SU-DHL-6 (cell line): Measurements from ENCODE around the gene DRAXIN.
A peak's percentile ranks its signal among the peaks of the same experiment; 100 is the strongest.

Experiments
- H2AFZ ChIP-seq: fragments of 200-600 bp; sonication (generic); 2 replicates; pipeline ENCODE4 v1.6.1; 2014; ENCODE audit warnings: low read depth, mild to moderate bottlenecking, moderate library complexity, mixed read lengths, antibody characterized with exemption, low read length; ENCODE audit not compliant: severe bottlenecking
- H3F3A ChIP-seq: fragments of 200-600 bp; shearing (Covaris generic); 2 replicates; pipeline ENCODE4 v1.6.0; 2016; ENCODE audit warnings: antibody characterized with exemption, mild to moderate bottlenecking; ENCODE audit not compliant: insufficient read depth
- H3K27ac ChIP-seq: fragments of 200-600 bp; sonication (generic); 2 replicates; pipeline ENCODE4 v1.5.1; 2016; ENCODE audit warnings: low read depth, mild to moderate bottlenecking, low read length, moderate library complexity, mixed read lengths
- H3K27me3 ChIP-seq: fragments of 200-600 bp; sonication (generic), shearing (Covaris generic); 2 replicates; pipeline ENCODE4 v1.6.0; 2014; ENCODE audit warnings: mild to moderate bottlenecking, low read length
- H3K36me3 ChIP-seq: fragments of 200-600 bp; sonication (generic); 2 replicates; pipeline ENCODE4 v1.6.1; 2014; ENCODE audit warnings: mild to moderate bottlenecking, low read length, mixed read lengths
- H3K4me2 ChIP-seq: fragments of 300-600, 200-600 bp; shearing (Covaris generic), sonication (generic); 2 replicates; pipeline ENCODE4 v1.6.0; 2014; ENCODE audit warnings: low read length, low read depth, mild to moderate bottlenecking; ENCODE audit not compliant: poor library complexity, severe bottlenecking
- H3K4me3 ChIP-seq: fragments of 200-600 bp; sonication (generic); 2 replicates; pipeline ENCODE4 v1.5.1; 2014; ENCODE audit warnings: antibody characterized with exemption, low read length, mild to moderate bottlenecking, mixed read lengths; ENCODE audit not compliant: insufficient read depth, poor library complexity, severe bottlenecking
- H3K79me2 ChIP-seq: fragments of 200-600 bp; sonication (generic); 2 replicates; pipeline ENCODE4 v1.6.1; 2014; ENCODE audit warnings: mild to moderate bottlenecking, low read length, moderate library complexity; ENCODE audit not compliant: insufficient read depth
- H3K9ac ChIP-seq: fragments of 200-600 bp; sonication (generic); 2 replicates; pipeline ENCODE4 v1.7.0; 2014; ENCODE audit warnings: mild to moderate bottlenecking, low read length
- H3K9me2 ChIP-seq: fragments of 200-600 bp; sonication (generic); replicated peaks from 2 replicates; pipeline ENCODE4 v1.6.1; 2014; ENCODE audit warnings: low read length; ENCODE audit not compliant: insufficient read depth
- H3K9me3 ChIP-seq: fragments of 200-600 bp; sonication (generic); 2 replicates; pipeline ENCODE4 v1.6.1; 2014; ENCODE audit warnings: low read length, mixed read lengths; ENCODE audit not compliant: insufficient read depth
- H4K20me1 ChIP-seq: fragments of 200-600 bp; sonication (generic); 2 replicates; pipeline ENCODE4 v1.6.1; 2014; ENCODE audit warnings: low read depth, mild to moderate bottlenecking, antibody characterized with exemption, low read length, moderate library complexity, mixed read lengths
- CTCF ChIP-seq: fragments of 200-600 bp; sonication (generic); IDR thresholded peaks from one replicate; pipeline ENCODE4 v1.5.1; 2017; ENCODE audit warnings: antibody characterized with exemption, mild to moderate bottlenecking, low read length, moderate library complexity; ENCODE audit not compliant: insufficient read depth, poor library complexity, severe bottlenecking
- EZH2phosphoT487 ChIP-seq: fragments of 200-600 bp; sonication (generic), shearing (Covaris generic); conservative IDR thresholded peaks from 2 replicates; pipeline ENCODE4 v1.6.1; 2018; ENCODE audit warnings: mild to moderate bottlenecking, antibody characterized with exemption, low read length, moderate library complexity, mixed read lengths

DRAXIN gene

GRCh38 chr1:11736746-11737639 lies 45.5 kb downstream of the DRAXIN start:
- no peak overlapping the region for H3K27ac ChIP-seq
- TF ChIP-seq EZH2phosphoT487 (no peak), CTCF (no peak)
- H3F3A ChIP-seq = no peaks in the 10 kb centered on the region
- no peaks in the 10 kb centered on the region for H3K9me3 ChIP-seq
- H2AFZ ChIP-seq = peak overlapping the region; percentile 94
- H3K9ac ChIP-seq = peak overlapping the region; percentile 64
- H3K27me3 ChIP-seq = no peaks in the 10 kb centered on the region
- H3K9me2 ChIP-seq = no peaks in the 10 kb centered on the region
- H3K79me2 ChIP-seq = no peaks in the 10 kb centered on the region
- peak overlapping the region; percentile 76 for H3K4me3 ChIP-seq
- H3K36me3 ChIP-seq = no peaks in the 10 kb centered on the region
- peak overlapping the region; percentile 85 for H3K4me2 ChIP-seq
- H4K20me1 ChIP-seq = no peaks in the 10 kb centered on the region

GRCh38 chr1:11738096-11738495 lies 46.6 kb downstream of the DRAXIN start:
- Histone ChIP-seq H3K9me3 (no peaks in the 10 kb centered on the region), H3K27me3 (no peaks in the 10 kb centered on the region), H4K20me1 (no peaks in the 10 kb centered on the region), H3K79me2 (no peaks in the 10 kb centered on the region), H2AFZ (no peak overlapping the region), H3K4me2 (no peak overlapping the region), H3K36me3 (no peaks in the 10 kb centered on the region), H3K27ac (no peak overlapping the region), H3K9ac (no peak overlapping the region), H3K9me2 (no peaks in the 10 kb centered on the region), H3K4me3 (no peak overlapping the region), H3F3A (no peaks in the 10 kb centered on the region)
- TF ChIP-seq CTCF (no peak), EZH2phosphoT487 (no peak)

GRCh38 chr1:11738783-11739182 lies 47.3 kb downstream of the DRAXIN start:
- H4K20me1 ChIP-seq = no peaks in the 10 kb centered on the region
- TF ChIP-seq CTCF (no peak), EZH2phosphoT487 (no peak)
- no peaks in the 10 kb centered on the region for H3K36me3 ChIP-seq
- H3F3A ChIP-seq = no peaks in the 10 kb centered on the region
- H3K27me3 ChIP-seq = no peaks in the 10 kb centered on the region
- no peak overlapping the region for H3K4me2 ChIP-seq
- H3K79me2 ChIP-seq = no peaks in the 10 kb centered on the region
- no peaks in the 10 kb centered on the region for H3K9me2 ChIP-seq
- H2AFZ ChIP-seq = no peak overlapping the region
- H3K4me3 ChIP-seq = no peak overlapping the region
- H3K27ac ChIP-seq = no peak overlapping the region
- H3K9ac ChIP-seq = no peak overlapping the region
- H3K9me3 ChIP-seq = no peaks in the 10 kb centered on the region
